HFF-Myc (cell line): ENCODE results near the gene TENT5A.
"Not testable (repeated sequence)": the region's sequence is repeated elsewhere in the genome, so short reads cannot be mapped to it uniquely, and the experiment has no call there.

Source experiments
- DNase-seq: peaks from one replicate; pipeline ENCODE4 v3.0.0-alpha.2; 2011; ENCODE audit warnings: low read depth; ENCODE audit errors: extremely low read depth
- H3K4me3 ChIP-seq: replicated peaks from 2 replicates; pipeline ENCODE4 v1.5.1; 2011; ENCODE audit warnings: low read depth, mild to moderate bottlenecking, control low read depth, low read length
- TF ChIP-seq, protein P1 (sequence below): IDR thresholded peaks from 2 replicates; pipeline ENCODE4 v1.5.1; 2012; ENCODE audit warnings: mild to moderate bottlenecking, low read depth, low read length, control low read depth; ENCODE audit errors: missing control alignments

TENT5A gene

DNA sequence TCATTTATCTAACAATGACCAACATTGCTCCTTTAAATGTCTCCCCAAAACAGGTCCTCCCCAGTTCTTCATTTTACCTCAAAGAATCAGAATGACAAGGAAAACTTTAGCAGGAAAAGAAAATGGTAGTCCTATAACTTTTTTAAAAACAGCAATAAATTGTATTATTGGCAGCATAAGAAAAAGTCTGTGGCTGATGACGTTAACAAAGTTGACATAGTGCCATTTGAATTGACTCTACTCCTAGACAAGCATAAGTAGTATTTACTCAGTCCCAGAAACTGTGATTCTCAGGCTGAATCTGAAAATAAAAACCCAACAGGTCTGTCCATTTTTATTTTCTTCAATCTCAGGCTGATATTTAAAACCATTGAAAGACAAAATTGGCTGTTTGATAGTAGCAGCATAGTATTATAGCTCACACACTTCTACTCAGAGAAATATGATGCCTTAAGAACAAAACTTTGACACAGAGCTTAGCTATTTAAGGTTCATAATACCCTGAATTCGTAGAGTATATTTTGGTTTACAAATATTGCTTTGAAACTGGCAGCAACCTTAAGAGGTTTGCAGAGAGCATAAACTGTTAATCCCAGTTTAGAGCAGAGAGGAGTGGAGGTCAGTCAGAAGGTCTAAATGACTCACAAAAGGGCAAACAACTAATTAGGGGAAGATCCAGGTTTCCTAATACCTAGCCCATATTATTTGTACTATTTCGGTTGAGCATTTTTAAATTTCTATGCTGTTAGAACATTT lies 35.0 kb upstream of the TENT5A start:
- TF ChIP-seq, protein P1, sequence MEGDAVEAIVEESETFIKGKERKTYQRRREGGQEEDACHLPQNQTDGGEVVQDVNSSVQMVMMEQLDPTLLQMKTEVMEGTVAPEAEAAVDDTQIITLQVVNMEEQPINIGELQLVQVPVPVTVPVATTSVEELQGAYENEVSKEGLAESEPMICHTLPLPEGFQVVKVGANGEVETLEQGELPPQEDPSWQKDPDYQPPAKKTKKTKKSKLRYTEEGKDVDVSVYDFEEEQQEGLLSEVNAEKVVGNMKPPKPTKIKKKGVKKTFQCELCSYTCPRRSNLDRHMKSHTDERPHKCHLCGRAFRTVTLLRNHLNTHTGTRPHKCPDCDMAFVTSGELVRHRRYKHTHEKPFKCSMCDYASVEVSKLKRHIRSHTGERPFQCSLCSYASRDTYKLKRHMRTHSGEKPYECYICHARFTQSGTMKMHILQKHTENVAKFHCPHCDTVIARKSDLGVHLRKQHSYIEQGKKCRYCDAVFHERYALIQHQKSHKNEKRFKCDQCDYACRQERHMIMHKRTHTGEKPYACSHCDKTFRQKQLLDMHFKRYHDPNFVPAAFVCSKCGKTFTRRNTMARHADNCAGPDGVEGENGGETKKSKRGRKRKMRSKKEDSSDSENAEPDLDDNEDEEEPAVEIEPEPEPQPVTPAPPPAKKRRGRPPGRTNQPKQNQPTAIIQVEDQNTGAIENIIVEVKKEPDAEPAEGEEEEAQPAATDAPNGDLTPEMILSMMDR: no peak
- no peak for DNase-seq
- H3K4me3 ChIP-seq: no peak overlapping the region

DNA sequence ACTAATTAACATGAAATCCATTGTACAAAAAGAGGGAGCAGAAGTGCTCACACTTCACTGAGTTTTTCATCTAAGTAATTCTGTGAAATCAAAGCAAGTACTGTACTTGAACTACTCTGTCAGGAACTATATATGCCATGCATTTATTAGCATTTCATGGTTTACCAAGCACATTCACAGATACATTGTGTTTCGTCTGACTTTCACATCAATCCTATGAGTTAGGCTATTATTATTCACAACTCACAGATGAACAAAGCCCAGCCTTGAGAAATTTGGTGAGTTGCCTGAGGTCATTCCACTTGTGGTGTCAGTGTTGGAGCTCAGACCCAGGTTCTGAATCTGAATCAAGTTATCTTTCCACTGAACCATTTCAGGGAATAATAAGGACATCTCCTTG lies 33.7 kb upstream of the TENT5A start:
- no peak for DNase-seq
- H3K4me3 ChIP-seq: no peak overlapping the region
- TF ChIP-seq, protein P1: no peak

DNA sequence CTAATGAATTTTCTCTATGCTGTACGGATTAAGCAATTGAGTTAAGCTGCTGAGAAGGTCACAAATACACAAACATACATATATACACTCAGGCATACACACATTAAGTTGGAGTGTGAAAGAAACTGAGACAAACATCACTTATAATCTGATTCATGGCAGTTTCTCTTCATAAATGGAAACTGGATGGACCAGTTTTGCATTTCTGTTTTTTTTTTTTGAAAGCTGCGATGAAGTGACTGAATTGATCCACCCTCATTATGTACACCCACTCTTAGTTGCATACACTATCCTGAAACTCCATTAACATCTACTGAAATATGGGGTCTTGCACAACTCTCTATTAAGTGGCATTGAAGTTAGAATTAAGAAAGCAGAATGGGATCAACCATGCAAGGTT lies 32.9 kb upstream of the TENT5A start:
- no peak for DNase-seq
- TF ChIP-seq, protein P1: no peak

DNA sequence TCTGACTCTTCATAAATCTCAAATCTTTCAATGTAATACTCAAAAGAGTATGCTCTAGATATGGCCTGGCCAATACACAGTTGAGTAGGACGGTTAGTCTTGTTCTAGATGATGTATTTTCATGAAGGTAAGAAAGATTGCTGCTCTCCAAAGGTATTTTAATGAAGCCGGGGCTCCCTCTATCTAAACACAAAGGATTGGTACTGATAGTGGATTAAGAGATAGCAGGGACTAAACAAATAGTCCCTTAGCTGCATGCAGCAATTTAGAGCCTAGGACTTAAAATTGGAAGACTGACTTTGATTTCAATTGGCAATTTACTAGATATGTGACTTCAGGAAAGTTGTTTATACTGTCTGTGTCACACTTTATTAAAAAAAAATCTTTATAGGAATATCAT lies 31.4 kb upstream of the TENT5A start:
- TF ChIP-seq, protein P1: no peak
- no peak for DNase-seq

More for the DNA sequence above, 32.9 kb upstream of the TENT5A start:
- no peak overlapping the region for H3K4me3 ChIP-seq

DNA sequence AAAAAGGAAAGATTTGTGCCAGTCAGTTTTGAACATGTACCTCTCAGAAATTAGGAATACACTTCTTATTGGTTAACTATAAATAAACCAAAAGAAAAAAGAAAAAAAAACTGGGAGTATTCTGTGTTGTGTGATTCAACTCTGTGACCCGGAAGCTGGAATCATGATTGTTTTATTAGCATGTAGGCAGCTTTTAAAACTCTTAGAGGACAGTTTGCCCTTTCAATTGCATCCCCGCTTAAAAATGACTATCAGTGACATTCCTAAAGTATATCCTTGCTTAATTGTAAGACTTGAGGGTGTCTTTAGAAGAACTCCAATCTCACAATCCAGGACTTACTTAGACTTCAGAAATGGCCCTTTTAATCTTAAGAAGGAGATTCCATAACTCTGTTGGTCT lies 29.1 kb upstream of the TENT5A start:
- no peak for DNase-seq
- TF ChIP-seq, protein P1: no peak
- no peak overlapping the region for H3K4me3 ChIP-seq

More for the DNA sequence above, 31.4 kb upstream of the TENT5A start:
- H3K4me3 ChIP-seq: no peak overlapping the region

DNA sequence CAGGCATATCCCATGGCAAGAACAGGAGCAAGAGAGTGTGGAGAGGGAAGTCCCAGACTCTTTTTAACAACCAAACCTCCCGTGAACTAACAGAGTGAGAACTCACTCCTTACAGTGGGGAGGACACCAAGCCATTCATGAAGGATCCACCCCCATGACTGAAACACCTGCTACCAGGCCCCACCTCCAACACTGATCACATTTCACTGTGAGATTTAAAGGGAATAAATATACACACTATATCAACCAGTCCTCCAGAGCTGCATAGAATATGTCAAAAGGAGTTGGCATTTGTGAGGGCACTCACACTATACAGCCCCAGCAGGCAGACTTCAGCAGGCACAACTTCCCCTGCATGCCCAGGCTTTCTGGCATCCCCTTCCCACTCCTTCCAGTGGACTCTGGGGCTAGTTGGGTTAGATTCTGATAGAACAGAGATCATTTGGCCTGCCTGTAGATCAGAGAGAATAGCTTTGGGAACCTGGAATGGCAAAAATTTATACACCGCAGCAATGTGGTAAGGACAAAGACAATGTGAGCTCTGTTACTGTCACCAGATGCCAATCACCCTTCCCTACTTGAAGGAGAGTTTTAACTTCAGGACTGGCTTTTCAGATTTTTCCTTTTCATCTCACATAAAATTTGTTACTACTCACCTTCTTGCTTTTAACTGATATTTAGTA lies 25.2 kb upstream of the TENT5A start:
- no peak for DNase-seq
- no peak overlapping the region for H3K4me3 ChIP-seq
- TF ChIP-seq, protein P1: no peak

DNA sequence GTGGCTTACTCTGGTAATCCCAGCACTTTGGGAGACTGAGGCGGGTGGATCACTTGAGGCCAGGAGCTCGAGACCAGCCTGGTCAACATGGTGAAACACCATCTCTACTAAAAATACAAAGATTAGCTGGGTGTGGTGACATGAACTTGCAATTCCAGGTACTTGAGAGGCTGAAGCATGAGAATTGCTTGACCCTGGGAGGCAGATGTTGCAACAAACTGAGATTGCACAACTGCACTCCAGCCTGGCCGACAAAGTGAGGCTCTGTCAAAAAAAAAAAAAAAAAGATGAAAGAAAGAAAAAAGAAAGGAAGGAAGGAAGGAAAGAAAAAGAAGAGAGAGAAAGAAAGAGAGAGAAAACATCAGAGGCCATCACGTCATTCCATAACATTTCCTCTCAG lies 23.7 kb upstream of the TENT5A start:
- H3K4me3 ChIP-seq, DNase-seq: not testable (repeated sequence)
